GM21529 (cell line): Measurements from ENCODE around the gene DNAH5.

Experiments
- ATAC-seq: cut with Tn5 transposase; IDR thresholded peaks from one replicate; pipeline ENCODE4 v1.9.1; 2021; ENCODE audit not compliant: unreplicated experiment

The DNAH5 gene

DNA sequence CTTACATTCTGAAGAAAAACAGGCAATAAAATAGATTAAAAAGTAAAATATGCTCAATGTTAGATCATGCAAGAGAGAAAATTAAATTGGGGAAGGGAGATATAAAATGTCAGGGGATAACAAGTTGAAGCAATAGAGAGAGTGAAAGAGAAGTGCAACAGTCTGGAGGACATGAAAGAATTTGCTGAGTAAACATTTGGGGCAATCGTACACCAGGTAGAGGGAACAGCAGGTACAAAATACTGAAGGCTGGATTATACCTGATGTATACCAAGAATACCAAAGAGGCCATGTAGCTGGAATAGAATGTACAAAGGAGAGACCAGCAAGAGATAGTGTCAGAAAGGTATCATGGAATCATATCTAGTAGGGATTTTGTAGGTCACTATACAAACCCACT is 300.8 kb downstream of the DNAH5 start:
- no peak for ATAC-seq

DNA sequence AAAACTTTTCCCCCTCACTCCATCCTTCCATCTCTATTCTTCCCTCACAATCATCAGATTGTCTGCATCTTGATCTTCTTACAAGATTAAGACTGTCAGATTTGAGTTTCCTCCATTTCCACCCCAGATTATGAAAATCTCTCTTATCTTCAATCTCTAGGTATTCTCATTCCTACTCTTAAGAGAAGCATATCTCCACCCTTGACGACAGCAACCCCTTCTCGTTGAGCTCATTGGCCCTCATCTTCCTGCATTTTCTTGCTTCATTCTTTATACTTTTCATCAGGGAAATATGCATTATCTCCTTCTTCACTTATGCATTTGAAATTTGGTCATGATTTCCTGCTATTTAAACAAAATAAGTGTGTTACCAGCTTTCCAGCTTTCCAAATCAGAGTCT is 301.3 kb downstream of the DNAH5 start:
- no peak for ATAC-seq
